ENCODE measurements around the gene LRRK2. TPM values are rescaled to one million over a fixed set of nuclear protein-coding genes. Genes with fewer than 3 reads are reported as not detected.

Gene LRRK2
- total RNA-seq, 1 experiment from 2014 or later, result 0.73 TPM

- Mint-ChIP-seq H3K27me3 (ENCODE audit: unreplicated experiment) (no peaks in the 10 kb centered on the region), H3K27ac (ENCODE audit: unreplicated experiment) (no peak overlapping the region), H3K4me3 (ENCODE audit: low read depth, unreplicated experiment) (no peak overlapping the region), H3K9me3 (ENCODE audit: low read depth, unreplicated experiment) (no peaks in the 10 kb centered on the region), H3K4me1 (ENCODE audit: low read depth, unreplicated experiment) (no peaks in the 10 kb centered on the region), H3K36me3 (ENCODE audit: insufficient read depth, unreplicated experiment) (no peaks in the 10 kb centered on the region)
- BruUV-seq (replicated peaks), result no TSS peak
- TF ChIP-seq, protein P1, sequence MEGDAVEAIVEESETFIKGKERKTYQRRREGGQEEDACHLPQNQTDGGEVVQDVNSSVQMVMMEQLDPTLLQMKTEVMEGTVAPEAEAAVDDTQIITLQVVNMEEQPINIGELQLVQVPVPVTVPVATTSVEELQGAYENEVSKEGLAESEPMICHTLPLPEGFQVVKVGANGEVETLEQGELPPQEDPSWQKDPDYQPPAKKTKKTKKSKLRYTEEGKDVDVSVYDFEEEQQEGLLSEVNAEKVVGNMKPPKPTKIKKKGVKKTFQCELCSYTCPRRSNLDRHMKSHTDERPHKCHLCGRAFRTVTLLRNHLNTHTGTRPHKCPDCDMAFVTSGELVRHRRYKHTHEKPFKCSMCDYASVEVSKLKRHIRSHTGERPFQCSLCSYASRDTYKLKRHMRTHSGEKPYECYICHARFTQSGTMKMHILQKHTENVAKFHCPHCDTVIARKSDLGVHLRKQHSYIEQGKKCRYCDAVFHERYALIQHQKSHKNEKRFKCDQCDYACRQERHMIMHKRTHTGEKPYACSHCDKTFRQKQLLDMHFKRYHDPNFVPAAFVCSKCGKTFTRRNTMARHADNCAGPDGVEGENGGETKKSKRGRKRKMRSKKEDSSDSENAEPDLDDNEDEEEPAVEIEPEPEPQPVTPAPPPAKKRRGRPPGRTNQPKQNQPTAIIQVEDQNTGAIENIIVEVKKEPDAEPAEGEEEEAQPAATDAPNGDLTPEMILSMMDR (IDR thresholded peaks at IDR 0.05; ENCODE audit: unreplicated experiment), result no peak
- no peak for DNase-seq
- intact Hi-C loops (cut with micrococcal nuclease; ENCODE audit: unreplicated experiment), result no loop called here
- CTCF ChIA-PET, result no interaction called here
These were observed 36.1 kb upstream of the LRRK2 start for GRCh38 chr12:40188558-40189320.

DNA sequence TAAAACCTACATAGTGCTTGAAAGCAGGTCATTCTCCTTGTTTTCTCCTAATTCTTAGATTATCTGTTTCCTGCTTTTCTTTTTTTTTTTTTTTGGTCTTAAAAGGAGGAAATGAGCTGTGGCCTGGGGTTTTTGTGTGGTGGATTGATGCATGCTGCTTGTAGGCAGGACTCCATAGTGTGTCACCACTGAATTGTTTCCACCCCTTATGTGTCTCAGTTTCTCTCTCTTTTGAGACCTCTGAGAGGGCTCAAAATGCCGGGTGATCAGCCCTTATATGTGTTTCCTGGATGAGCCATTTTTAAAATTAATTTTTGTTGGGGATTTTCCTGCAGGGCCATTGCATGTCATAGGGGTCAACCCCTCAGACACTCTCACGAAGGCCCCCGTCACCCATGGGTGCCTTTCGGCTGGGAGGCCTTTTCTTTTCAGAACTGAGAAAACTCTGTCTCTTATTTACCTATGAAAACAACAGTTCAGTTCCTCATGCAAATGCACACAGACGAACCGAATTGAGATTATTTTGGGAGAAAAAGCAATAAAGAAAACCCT is 32.0 kb upstream of the LRRK2 start:
- CTCF ChIA-PET, result interaction anchor here (0.7 kb wide), 1 partner anchor 13 kb away, joined by 4 read pairs; no protein-coding TSS in a partner anchor
- intact Hi-C loops (cut with micrococcal nuclease; ENCODE audit: unreplicated experiment), result no loop called here
- H3K4me3 Mint-ChIP-seq (ENCODE audit: low read depth, unreplicated experiment), result no peak overlapping the region
- no peak overlapping the region for H3K27ac Mint-ChIP-seq (ENCODE audit: unreplicated experiment)
- H3K36me3 Mint-ChIP-seq (ENCODE audit: insufficient read depth, unreplicated experiment), result no peaks in the 10 kb centered on the region
- H3K9me3 Mint-ChIP-seq (ENCODE audit: low read depth, unreplicated experiment), result no peaks in the 10 kb centered on the region
- no TSS peak for BruUV-seq (replicated peaks)
- H3K27me3 Mint-ChIP-seq (ENCODE audit: unreplicated experiment), result no peaks in the 10 kb centered on the region
- DNase-seq, result no peak
- TF ChIP-seq, protein P1 (IDR thresholded peaks at IDR 0.05; ENCODE audit: unreplicated experiment), result no peak
- H3K4me1 Mint-ChIP-seq (ENCODE audit: low read depth, unreplicated experiment), result no peaks in the 10 kb centered on the region

- Mint-ChIP-seq H3K36me3 (ENCODE audit: insufficient read depth, unreplicated experiment) (no peaks in the 10 kb centered on the region), H3K4me3 (ENCODE audit: low read depth, unreplicated experiment) (no peak overlapping the region), H3K9me3 (ENCODE audit: low read depth, unreplicated experiment) (no peaks in the 10 kb centered on the region), H3K27me3 (ENCODE audit: unreplicated experiment) (no peaks in the 10 kb centered on the region), H3K27ac (ENCODE audit: unreplicated experiment) (no peak overlapping the region), H3K4me1 (ENCODE audit: low read depth, unreplicated experiment) (no peaks in the 10 kb centered on the region)
- CTCF ChIA-PET, result no interaction called here
- no TSS peak for BruUV-seq (replicated peaks)
- TF ChIP-seq, protein P1 (IDR thresholded peaks at IDR 0.05; ENCODE audit: unreplicated experiment), result no peak
- no peak for DNase-seq
- intact Hi-C loops (cut with micrococcal nuclease; ENCODE audit: unreplicated experiment), result no loop called here
These were observed 30.0 kb upstream of the LRRK2 start for GRCh38 chr12:40194846-40195245.

DNA sequence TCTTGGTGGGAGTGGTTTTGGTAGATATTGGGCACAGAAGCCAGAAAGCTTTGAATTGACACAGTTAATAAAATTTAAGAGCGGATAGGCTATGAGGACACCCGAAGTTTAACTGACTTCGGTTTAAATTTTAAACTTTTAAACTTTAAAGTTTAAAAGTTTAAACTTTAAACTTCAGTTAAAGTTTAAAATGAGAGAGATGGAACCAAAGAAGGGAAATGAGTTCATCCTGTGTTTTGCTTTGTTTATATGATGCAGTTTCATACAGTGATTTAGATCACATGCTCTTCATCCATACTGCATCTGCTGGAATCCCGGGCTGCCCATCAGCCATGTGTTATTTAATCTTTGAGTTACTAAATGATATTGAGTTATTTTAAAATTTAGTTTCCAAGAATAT is 27.2 kb upstream of the LRRK2 start:
- CTCF ChIA-PET, result no interaction called here
- no TSS peak for BruUV-seq (replicated peaks)
- intact Hi-C loops (cut with micrococcal nuclease; ENCODE audit: unreplicated experiment), result no loop called here
- TF ChIP-seq, protein P1 (IDR thresholded peaks at IDR 0.05; ENCODE audit: unreplicated experiment), result no peak
- H3K4me3 Mint-ChIP-seq (ENCODE audit: low read depth, unreplicated experiment), result no peak overlapping the region
- DNase-seq, result no peak
- H3K9me3 Mint-ChIP-seq (ENCODE audit: low read depth, unreplicated experiment), result no peaks in the 10 kb centered on the region
- H3K27ac Mint-ChIP-seq (ENCODE audit: unreplicated experiment), result no peak overlapping the region
- H3K27me3 Mint-ChIP-seq (ENCODE audit: unreplicated experiment), result no peaks in the 10 kb centered on the region
- no peaks in the 10 kb centered on the region for H3K36me3 Mint-ChIP-seq (ENCODE audit: insufficient read depth, unreplicated experiment)
- no peaks in the 10 kb centered on the region for H3K4me1 Mint-ChIP-seq (ENCODE audit: low read depth, unreplicated experiment)

All from Calu3 (cell line).